Psoas muscle (tissue), 8 donors: ENCODE measurements around the gene LEF1. TPM values are rescaled to one million over a fixed set of nuclear protein-coding genes. Genes with fewer than 3 reads are reported as not detected.

Experiments
- ATAC-seq, 4 donors: fragments of 200-7000 bp; cut with Tn5 transposase; one replicate each; pipeline ENCODE4 v1.9.1; 2020; ENCODE audit warnings: moderate library complexity in 3 of 4, mild to moderate bottlenecking in 2 of 4
- DNase-seq, 2 donors: peaks; one replicate each; pipeline ENCODE4 v3.0.0-alpha.2; 2020
- H3K27ac ChIP-seq: fragments of 200-600 bp; one replicate; pipeline ENCODE4 v1.8.0; 2022
- H3K27me3 ChIP-seq, 3 donors: fragments of 200-600 bp in 1 of 3; one replicate each; pipeline versions ENCODE4 v1.6.1 to v1.8.0; 2013 to 2022; ENCODE audit warnings: low read length in 2 of 3, mild to moderate bottlenecking in 2 of 3, moderate library complexity in 1 of 3; ENCODE audit not compliant: insufficient read depth in 3 of 3
- H3K36me3 ChIP-seq, 2 donors: fragments of 200-600 bp in 1 of 2; one replicate each; pipeline versions ENCODE4 v1.6.1 to v1.8.0; 2013 to 2022; ENCODE audit warnings: low read depth in 1 of 2, mild to moderate bottlenecking in 1 of 2, moderate library complexity in 1 of 2; ENCODE audit not compliant: insufficient read depth in 1 of 2
- H3K4me1 ChIP-seq: fragments of 200-600 bp; one replicate; pipeline ENCODE4 v1.8.0; 2022
- H3K4me3 ChIP-seq: fragments of 200-600 bp; one replicate; pipeline ENCODE4 v1.8.0; 2022; ENCODE audit warnings: mild to moderate bottlenecking
- H3K9me3 ChIP-seq: fragments of 200-600 bp; one replicate; pipeline ENCODE4 v1.8.0; 2022
- WGBS, 3 donors: extraction: QIAGEN DNeasy Blood & Tissue Kit; methylation state at CpG; one replicate each; pipeline versions ENCODE4 v1.1.6 to v1.1.7; 2013; 5-methylcytosine and 5-hydroxymethylcytosine counted together
- intact Hi-C, 2 donors: fragments of 100-400 bp; cut with DNase I; formaldehyde crosslinking; loops; one replicate each; pipeline versions ENCODE4 v1.11.0 to v1.14.2; 2022
- polyA plus RNA-seq, 3 donors: library from polyadenylated mRNA; stranded (reverse); fragments of 200-250 nt; gene quantifications; one replicate each; pipeline ENCODE4 v1.2.3, GENCODE V29; 2013
- total RNA-seq, 4 donors: library from RNA; stranded (reverse); fragmentation: NEBNext Ultra II Directional in 2 of 4; extraction: Animal tissue kit (Norgen Biotek cat#: 25700) in 2 of 4; gene quantifications; one replicate each; pipeline versions ENCODE4 v1.2.1 to v1.2.4, GENCODE V29; 2021 to 2023
- TF ChIP-seq, protein P1 (sequence below): fragments of 200-600 bp; IDR thresholded peaks from one replicate; pipeline ENCODE4 v1.8.0; 2022; ENCODE audit warnings: antibody characterized with exemption
- donor health status: healthy with polysubstance abuse.
- donor health status: DM: no; HTN: no; CAD: no; lungs with moderate emphysema.
- donor health status: Bipolar disorder and iron deficiency.
- donor health status: healthy.
- donor health status: DM: yes; HTN: yes; CAD: no.
- donor health status: DM: no; HTN: no; CAD: no.
- donor health status: DM: no; HTN: no; CAD: no.
- donor health status: DM: yes; HTN: yes; CAD: no.

The LEF1 gene
- total and polyA plus RNA-seq, 7 donors = 0.10 to 0.44 (median 0.29) TPM

GRCh38 chr4:108192056-108192455, 23.3 kb upstream of the LEF1 start:
- intact Hi-C loops = no loop called here
- DNase-seq (no peak), ATAC-seq (no peak)
- H3K4me3 ChIP-seq = no peak overlapping the region
- peaks cover 0 to 1% (median 0%) of the 10 kb centered on the region in 3 donors for H3K27me3 ChIP-seq
- TF ChIP-seq, protein P1, sequence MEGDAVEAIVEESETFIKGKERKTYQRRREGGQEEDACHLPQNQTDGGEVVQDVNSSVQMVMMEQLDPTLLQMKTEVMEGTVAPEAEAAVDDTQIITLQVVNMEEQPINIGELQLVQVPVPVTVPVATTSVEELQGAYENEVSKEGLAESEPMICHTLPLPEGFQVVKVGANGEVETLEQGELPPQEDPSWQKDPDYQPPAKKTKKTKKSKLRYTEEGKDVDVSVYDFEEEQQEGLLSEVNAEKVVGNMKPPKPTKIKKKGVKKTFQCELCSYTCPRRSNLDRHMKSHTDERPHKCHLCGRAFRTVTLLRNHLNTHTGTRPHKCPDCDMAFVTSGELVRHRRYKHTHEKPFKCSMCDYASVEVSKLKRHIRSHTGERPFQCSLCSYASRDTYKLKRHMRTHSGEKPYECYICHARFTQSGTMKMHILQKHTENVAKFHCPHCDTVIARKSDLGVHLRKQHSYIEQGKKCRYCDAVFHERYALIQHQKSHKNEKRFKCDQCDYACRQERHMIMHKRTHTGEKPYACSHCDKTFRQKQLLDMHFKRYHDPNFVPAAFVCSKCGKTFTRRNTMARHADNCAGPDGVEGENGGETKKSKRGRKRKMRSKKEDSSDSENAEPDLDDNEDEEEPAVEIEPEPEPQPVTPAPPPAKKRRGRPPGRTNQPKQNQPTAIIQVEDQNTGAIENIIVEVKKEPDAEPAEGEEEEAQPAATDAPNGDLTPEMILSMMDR = no peak
- no peaks in the 10 kb centered on the region for H3K4me1 ChIP-seq
- no peak overlapping the region for H3K27ac ChIP-seq
- no peaks in the 10 kb centered on the region for H3K36me3 ChIP-seq
- no peaks in the 10 kb centered on the region for H3K9me3 ChIP-seq
- 56 to 63% (median 62%) methylated on average over 3 of the region's 3 CpGs for WGBS, 3 donors

DNA sequence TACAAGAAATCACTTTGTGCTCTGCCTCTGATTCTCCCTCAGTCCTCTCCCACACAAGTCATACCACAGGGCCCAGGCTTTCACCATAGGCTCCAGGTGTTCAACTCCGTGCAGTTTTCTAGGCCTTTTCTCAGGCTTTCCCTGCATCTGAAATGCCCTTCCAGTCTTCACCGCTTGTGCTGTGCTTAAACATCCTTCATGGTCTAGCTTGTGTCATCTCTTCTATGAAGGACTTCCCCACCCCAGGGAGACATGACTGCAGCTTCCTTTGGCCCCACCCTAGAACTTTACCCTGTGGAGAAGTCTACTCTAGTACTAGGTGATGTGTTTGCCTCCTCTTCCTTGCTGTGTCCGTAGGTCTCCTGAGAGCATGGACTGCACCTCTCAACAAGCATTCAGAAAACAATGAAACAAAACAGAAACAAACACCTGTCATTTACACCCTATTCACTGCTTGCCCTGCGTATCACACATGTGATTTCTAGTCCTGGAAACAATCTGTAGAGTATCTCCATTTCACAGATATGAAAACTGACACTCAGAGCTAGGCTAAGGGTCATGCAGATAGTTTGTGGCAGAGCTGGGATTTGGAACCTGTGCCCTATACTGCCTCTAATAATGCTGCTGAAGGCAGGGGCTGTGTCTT, 22.7 kb upstream of the LEF1 start:
- TF ChIP-seq, protein P1 = no peak
- intact Hi-C loops = no loop called here
- ATAC-seq = no peak
- no peaks in the 10 kb centered on the region for H3K9me3 ChIP-seq
- no peak for DNase-seq
- H3K27me3 ChIP-seq = peaks cover 0 to 1% (median 0%) of the 10 kb centered on the region in 3 donors
- no peaks in the 10 kb centered on the region for H3K4me1 ChIP-seq
- 85% methylated on average over 4 of the region's 4 CpGs for WGBS, 3 donors
- no peak overlapping the region for H3K4me3 ChIP-seq
- no peaks in the 10 kb centered on the region for H3K36me3 ChIP-seq
- H3K27ac ChIP-seq = no peak overlapping the region

GRCh38 chr4:108188770-108189169, 20.0 kb upstream of the LEF1 start:
- Histone ChIP-seq H3K9me3 (no peaks in the 10 kb centered on the region), H3K36me3 (no peaks in the 10 kb centered on the region), H3K4me1 (no peaks in the 10 kb centered on the region), H3K27me3 (peaks cover 0 to 1% (median 0%) of the 10 kb centered on the region in 3 donors), H3K4me3 (no peak overlapping the region), H3K27ac (no peak overlapping the region)
- intact Hi-C loops = no loop called here
- TF ChIP-seq, protein P1 = no peak
- no peak for ATAC-seq
- WGBS, 3 donors = 78 to 85% (median 85%) methylated on average over 2 of the region's 2 CpGs
- no peak for DNase-seq

- H3K4me1 ChIP-seq = no peaks in the 10 kb centered on the region
- intact Hi-C loops = no loop called here
- peaks cover 0 to 1% (median 0%) of the 10 kb centered on the region in 3 donors for H3K27me3 ChIP-seq
- DNase-seq = no peak
- no peaks in the 10 kb centered on the region for H3K36me3 ChIP-seq
- no peak overlapping the region for H3K4me3 ChIP-seq
- no peaks in the 10 kb centered on the region for H3K9me3 ChIP-seq
- TF ChIP-seq, protein P1 = no peak
- H3K27ac ChIP-seq = no peak overlapping the region
- no peak for ATAC-seq
- WGBS, 3 donors = 74 to 82% (median 79%) methylated on average over 3 of the region's 3 CpGs
Observed at GRCh38 chr4:108185252-108185651, 16.5 kb upstream of the LEF1 start.
